ENCODE measurements around the gene EPM2A. TPM values are rescaled to one million over a fixed set of nuclear protein-coding genes. Genes with fewer than 3 reads are reported as not detected.
A peak's percentile ranks its signal among the peaks of the same experiment; 100 is the strongest.

EPM2A gene
- total RNA-seq, 4 donors from 2014 or later: 8.1 to 18.9 (median 9.2) TPM

DNA sequence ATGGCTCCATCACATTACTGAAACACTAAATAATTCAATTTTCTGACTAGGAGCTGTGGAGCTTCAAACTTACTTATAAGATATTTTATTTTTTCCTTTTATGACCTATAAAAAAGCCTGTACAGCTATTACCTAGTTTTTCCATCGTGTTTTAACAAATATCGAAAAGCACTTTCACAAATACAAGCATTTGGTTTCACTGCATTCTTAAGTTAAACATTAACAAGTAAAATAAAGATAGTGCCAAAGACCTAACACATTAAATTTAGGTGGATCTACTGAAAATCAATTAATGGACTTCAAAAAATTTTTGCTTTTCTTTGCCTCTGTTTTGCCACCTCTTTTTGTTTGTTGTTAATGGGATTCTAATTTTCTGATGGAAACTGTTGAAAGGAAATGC is 83.3 kb downstream of the EPM2A start:
- H3K36me3 ChIP-seq: no peaks in the 10 kb centered on the region
- no peak for DNase-seq
- no peaks in the 10 kb centered on the region for H3K9me3 ChIP-seq
- no peak overlapping the region for H3K27ac ChIP-seq
- TF ChIP-seq, protein P1, sequence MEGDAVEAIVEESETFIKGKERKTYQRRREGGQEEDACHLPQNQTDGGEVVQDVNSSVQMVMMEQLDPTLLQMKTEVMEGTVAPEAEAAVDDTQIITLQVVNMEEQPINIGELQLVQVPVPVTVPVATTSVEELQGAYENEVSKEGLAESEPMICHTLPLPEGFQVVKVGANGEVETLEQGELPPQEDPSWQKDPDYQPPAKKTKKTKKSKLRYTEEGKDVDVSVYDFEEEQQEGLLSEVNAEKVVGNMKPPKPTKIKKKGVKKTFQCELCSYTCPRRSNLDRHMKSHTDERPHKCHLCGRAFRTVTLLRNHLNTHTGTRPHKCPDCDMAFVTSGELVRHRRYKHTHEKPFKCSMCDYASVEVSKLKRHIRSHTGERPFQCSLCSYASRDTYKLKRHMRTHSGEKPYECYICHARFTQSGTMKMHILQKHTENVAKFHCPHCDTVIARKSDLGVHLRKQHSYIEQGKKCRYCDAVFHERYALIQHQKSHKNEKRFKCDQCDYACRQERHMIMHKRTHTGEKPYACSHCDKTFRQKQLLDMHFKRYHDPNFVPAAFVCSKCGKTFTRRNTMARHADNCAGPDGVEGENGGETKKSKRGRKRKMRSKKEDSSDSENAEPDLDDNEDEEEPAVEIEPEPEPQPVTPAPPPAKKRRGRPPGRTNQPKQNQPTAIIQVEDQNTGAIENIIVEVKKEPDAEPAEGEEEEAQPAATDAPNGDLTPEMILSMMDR (IDR thresholded peaks at IDR 0.05): no peak
- no peak for TF ChIP-seq POLR2A (IDR thresholded peaks at IDR 0.05)
- H3K4me1 ChIP-seq: no peaks in the 10 kb centered on the region
- H3K27me3 ChIP-seq: no peaks in the 10 kb centered on the region
- H3K4me3 ChIP-seq: no peak overlapping the region

DNA sequence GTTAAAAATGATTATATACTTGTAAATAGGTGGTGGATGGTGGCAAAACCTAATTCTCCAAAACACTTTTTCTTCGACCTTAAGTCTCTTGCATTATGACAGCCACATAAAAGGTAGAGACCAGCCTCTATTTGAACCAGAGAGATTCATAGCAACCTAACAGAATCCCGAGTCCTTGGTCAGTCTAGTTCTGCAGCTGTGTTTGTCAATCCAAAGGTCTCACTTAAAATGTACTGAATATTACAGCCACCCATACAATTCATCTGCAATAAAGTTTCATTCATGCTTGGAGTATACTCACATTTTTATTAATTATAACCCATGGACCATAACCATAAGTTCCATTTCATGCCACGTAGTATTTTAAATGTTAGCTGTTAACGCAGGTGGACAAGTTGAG is 87.2 kb downstream of the EPM2A start:
- no peaks in the 10 kb centered on the region for H3K4me1 ChIP-seq
- no peaks in the 10 kb centered on the region for H3K27me3 ChIP-seq
- TF ChIP-seq POLR2A (IDR thresholded peaks at IDR 0.05): no peak
- TF ChIP-seq, protein P1 (IDR thresholded peaks at IDR 0.05): no peak
- H3K27ac ChIP-seq: no peak overlapping the region
- H3K36me3 ChIP-seq: no peaks in the 10 kb centered on the region
- H3K9me3 ChIP-seq: no peaks in the 10 kb centered on the region
- DNase-seq: no peak
- H3K4me3 ChIP-seq: no peak overlapping the region

DNA sequence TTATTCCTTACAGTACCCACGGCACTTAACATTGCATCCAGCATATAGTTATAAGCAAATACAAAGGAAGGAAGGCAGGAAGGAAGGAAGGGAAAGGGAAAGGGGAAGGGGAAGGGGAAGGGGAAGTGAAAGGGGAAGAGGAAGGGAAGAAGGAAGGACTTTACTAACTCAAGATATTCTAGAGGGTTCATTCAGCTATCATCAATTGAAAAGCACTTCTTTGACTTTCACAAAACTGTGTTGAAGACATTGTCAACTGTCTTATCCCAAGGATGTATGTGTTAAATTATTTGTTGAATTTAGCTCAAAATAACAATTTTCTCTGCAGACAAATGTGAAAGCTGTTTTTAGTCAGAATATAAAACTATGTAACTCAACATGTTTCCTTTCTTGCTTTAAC is 87.7 kb downstream of the EPM2A start:
- DNase-seq: no peak
- H3K27me3 ChIP-seq: no peaks in the 10 kb centered on the region
- H3K4me1 ChIP-seq: no peaks in the 10 kb centered on the region
- no peak overlapping the region for H3K4me3 ChIP-seq
- no peak overlapping the region for H3K27ac ChIP-seq
- H3K36me3 ChIP-seq: no peaks in the 10 kb centered on the region
- TF ChIP-seq POLR2A (IDR thresholded peaks at IDR 0.05): no peak
- TF ChIP-seq, protein P1 (IDR thresholded peaks at IDR 0.05): no peak
- no peaks in the 10 kb centered on the region for H3K9me3 ChIP-seq

DNA sequence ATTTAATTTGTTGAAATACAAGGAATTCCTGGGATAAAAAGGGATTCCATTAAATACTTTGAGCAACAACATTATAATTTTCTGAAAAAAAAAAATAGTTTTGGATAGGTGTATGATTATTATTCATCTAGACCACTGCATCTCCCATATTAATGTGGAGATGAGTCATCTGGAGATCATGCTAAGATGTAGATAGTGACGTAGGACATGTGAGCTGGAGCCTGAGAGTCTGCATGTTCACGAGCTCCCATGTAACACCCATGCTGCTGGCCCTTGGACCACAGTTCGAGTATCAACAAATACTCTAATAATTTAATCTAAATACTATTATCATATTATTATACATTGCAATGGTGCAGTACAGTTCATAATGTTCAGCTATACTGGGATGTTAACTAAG is 91.6 kb downstream of the EPM2A start:
- TF ChIP-seq POLR2A (IDR thresholded peaks at IDR 0.05): no peak
- TF ChIP-seq, protein P1 (IDR thresholded peaks at IDR 0.05): no peak

DNA sequence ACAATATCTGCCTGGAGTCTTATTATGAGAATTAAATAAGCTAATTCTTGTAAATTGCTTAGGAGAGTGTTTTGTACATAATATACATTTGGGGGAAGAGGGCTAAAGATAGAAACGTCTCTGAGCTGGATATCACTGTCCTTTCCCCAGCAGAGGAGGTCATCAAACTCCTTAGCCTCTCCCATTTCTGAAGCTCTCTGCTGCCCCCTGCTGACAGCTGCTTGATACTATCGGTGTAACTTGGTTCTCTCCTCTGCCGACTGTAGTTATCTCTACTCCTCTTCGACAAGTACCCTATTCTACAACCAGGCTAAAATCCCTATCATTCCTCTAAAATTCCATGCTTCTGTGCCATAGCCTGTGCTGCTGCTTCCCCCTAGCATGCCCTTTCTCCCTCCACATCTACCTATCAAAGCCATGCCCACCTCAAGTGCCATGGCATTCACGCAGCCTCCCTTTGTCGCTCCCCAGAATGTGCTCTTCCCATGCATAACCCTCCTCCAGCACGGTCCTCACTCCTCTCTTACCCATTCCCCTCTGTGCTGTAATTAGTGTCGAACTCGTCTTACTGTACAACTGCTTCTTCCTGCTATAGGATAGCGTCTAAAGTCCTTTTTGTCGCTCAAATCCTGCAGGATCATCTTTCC is 101.2 kb downstream of the EPM2A start:
- H3K36me3 ChIP-seq: no peaks in the 10 kb centered on the region
- no peaks in the 10 kb centered on the region for H3K27me3 ChIP-seq
- H3K4me3 ChIP-seq: no peak overlapping the region
- TF ChIP-seq POLR2A (IDR thresholded peaks at IDR 0.05): no peak
- TF ChIP-seq, protein P1 (IDR thresholded peaks at IDR 0.05): peak; percentile 24 to 81 (median 70)
- H3K27ac ChIP-seq: no peak overlapping the region
- H3K4me1 ChIP-seq: no peaks in the 10 kb centered on the region
- peak; percentile 70 to 88 (median 88) for DNase-seq
- H3K9me3 ChIP-seq: no peaks in the 10 kb centered on the region

More for the DNA sequence above, 91.6 kb downstream of the EPM2A start:
- Histone ChIP-seq H3K4me1 (no peaks in the 10 kb centered on the region), H3K27ac (no peak overlapping the region), H3K9me3 (no peaks in the 10 kb centered on the region), H3K36me3 (no peaks in the 10 kb centered on the region), H3K27me3 (no peaks in the 10 kb centered on the region), H3K4me3 (no peak overlapping the region)
- no peak for DNase-seq

DNA sequence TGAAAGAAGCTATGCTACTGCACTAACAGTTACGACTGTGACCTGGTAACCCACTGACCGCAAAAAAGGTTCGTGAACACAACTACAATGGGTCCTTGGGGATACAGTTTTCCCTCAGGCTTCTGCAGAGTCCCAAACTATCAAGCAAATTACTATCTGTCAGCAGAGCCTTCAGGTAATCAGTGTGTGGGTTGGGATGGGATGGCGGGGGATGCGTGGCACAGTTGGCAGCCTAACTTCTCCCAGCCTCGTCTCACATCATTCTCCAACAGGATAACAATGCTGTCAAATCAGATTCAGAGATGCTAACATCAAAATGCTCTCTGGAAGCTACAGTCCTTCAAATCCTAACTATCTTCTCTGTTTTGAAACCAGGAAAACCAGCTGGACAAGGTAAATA is 102.3 kb downstream of the EPM2A start:
- Histone ChIP-seq H3K4me3 (no peak overlapping the region), H3K27ac (no peak overlapping the region), H3K4me1 (no peaks in the 10 kb centered on the region), H3K36me3 (no peaks in the 10 kb centered on the region), H3K9me3 (no peaks in the 10 kb centered on the region), H3K27me3 (no peaks in the 10 kb centered on the region)
- no peak for DNase-seq
- TF ChIP-seq POLR2A (IDR thresholded peaks at IDR 0.05): no peak
- TF ChIP-seq, protein P1 (IDR thresholded peaks at IDR 0.05): no peak
